NCI-H510A (cell line): ENCODE results near the gene C1QTNF6.
"Not testable (repeated sequence)": the region's sequence is repeated elsewhere in the genome, so short reads cannot be mapped to it uniquely, and the experiment has no call there.

Experiments
- DNase-seq: peaks from one replicate; lab custom pipeline; 2025; lab: John Stamatoyannopoulos, UW

The C1QTNF6 gene

DNA sequence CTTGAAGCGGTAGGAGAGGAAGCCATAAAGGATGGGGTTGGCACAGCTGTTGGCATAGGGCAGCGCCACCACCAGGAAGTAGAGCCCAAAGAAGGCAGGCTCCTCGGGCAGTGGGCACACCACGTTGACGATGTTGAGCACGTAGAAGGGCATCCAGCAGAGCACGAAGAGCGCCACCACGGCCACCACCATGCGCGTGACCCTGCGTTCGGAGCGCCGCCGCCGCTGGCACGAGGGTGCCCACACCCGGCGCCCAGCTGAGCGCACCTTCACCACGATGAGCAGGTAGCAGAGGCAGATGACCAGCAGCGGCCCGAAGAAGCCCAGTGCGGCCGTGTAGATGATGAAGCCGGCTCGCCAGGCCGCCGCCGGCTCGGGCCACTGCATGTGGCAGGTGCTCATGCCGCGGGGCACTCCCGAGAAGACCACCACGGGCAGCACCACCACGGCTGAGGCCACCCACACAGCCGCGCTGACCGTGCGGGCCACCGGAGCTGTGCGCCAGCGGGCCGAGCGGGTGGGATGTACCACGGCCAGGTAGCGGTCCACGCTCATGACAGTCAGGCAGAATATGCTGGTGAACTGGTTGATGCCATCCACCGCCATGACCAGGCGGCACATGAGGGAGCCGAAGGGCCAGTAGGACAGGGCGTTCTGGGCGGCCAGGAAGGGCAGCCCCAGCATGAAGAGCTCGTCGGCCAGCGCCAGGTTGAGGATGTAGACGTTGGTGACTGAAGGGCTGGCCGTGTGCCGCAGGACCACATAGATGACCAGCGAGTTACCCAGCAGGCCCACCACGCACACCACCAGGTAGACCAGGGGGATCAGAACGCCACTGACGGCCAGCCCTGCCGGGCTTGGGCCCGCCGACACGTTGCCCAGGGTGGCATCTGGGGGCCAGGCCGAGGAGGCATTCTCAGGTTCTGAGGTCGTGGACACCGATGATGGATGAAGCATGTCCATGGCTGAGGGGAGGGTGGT, 19.1 kb upstream of the C1QTNF6 start:
- DNase-seq, result no peak

DNA sequence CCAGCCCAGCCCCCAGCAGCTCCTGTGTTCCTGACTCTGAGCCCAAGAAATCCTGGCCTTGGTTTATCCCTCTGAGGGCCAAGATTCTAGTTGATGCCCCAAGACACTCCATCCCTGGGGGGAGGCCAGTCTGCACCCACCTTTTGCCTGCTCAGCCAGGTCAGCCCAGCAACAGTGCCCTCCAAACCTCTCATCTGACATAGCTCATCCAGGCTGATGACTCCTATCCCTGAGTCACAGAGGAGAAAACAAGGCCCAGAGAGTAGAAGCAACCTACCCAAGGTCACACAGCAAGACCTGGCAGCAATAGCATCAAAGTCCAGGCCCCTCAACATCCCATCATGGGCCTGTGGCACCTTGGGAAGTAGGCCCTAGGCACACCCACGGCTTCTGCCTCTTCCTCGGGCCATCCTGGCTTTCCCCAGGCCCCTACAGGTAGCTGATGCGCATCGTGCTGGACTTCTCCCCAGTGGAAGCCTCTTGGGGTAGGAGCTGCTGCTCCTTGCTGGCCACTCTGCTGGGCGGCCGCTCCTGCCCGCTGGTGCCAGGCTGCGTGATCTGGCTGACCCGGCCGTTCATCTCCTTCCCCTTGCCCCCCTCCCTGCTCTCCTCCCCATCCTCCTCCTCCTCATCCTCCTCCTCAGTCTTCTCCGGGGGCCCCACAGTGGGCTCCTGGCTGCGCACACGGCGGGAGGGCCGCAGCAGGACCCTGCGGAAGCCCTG, 18.2 kb upstream of the C1QTNF6 start:
- no peak for DNase-seq

DNA sequence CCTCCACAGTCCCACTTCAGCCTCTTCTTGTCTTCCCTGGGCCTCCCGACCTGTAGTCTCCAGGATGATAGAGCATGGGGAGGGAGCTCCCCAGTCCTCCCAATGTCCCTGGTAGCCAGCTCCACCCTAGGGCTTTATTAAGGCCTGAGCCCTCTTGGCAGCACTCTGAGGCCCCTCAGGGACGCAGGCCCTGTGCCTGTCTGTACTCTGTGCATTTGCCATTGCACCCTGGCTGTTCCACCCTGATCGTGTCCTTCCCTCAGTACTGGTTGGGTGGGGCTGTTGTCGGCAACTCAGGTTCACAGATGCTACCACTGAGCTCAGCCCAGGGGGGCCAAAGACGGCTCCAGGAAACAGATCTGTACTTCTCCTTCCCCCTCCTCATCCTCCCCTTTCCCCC, 17.0 kb upstream of the C1QTNF6 start:
- no peak for DNase-seq

DNA sequence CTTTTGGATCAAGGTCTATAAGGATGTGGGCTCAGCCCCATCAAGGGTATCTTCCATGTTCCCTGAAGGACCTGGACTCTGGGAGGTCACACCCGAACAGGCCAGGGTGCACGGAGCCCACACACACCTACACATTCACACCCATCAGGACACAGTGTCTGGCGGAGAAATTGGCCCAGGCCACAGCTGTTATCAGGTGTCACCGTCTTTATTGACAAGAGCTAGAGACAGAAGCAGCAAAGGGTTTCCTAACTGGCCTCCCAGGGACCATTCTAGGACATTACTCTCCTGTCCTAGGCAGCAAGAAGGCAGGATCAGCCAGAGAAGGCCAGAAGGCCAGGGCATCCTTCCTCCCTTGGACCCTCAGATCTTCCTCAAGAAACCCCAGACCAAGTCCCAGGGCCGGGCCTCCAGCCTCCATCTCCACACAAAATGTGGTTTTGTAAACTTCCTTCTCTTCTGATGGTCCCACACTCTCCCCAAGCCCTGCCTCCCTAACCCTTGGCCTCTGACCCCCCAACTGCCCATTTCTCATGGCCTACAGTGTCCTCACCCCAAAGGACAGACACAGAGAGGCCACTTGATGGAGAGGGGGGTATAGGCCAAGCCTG, 16.1 kb upstream of the C1QTNF6 start:
- DNase-seq, result no peak

DNA sequence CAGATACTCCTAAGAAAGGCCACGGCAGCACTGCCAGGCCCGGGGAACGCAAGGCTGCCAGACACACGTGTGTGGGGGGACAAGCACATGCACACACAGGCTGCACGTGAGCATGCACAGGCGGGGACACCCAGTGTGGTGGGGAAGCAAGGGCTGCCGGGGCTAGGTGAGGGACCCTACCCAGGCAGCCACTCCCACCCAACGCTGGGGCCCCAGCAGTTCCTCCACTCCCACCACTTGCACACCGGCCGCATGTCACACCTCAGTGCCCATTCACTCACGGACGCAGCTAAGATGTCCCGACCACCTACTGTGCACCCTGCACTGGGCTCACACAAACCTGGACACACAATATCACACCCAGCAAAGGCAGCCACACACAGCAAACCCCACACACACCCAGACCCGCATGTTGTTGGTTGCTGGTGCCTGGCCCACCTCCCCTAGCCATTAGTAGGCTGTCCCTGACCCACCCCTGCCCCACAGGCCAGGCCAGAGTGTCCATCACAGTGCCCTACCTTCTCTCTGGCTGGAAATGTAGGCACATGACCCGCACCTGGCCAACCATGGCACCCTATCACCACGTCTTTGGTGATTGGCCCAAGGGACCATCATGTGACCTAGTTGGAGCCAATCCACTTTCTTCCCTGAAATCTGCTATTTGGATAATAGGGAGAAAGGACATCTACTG, 15.5 kb upstream of the C1QTNF6 start:
- DNase-seq, result no peak

DNA sequence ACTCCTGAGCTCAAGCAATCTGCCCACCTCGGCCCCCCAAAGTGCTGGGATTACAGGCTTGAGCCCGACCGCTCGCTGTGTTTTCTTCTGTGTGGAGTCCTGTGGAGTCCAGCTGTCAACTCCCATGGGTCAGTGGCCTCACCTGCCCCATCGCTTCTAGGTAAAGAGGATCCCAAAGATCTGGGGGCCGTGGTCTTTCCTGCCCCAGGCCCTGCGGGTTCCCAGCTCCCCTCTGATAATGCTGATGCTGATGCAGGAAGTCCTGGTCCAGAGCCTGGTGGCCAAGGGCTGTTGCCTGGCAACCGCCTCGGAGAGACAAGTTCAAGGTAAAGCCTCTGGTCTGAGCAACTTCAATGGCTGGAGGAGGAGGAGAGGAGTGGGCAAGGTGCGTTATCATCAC, 14.7 kb upstream of the C1QTNF6 start:
- DNase-seq, result no peak

DNA sequence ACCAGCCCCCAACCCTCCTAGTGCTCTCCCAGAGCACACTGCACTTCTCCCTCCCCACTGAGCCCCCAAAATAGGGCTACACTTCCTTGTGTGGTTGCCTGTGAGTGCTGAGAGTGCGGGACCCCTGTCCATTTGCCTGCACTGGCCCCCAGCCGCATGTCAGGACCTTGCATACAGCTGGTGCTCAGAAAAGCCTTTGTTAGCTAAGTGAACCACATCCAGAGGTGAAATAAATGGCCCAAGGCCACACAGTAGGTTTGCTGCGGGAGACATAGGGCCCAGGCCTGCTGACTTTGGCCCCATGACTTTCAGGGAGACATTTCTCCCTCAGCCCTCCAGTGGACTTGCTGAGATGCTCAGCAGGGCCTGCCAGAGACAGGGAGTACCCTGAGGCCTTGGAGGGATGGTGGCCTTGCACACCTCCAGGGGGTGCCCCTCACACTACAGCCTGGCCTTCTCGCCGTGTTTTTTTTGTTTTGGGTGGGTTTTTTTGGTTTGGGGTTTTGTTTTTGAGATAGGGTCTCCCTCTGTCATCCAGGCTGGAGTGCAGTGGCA, 14.0 kb upstream of the C1QTNF6 start:
- no peak for DNase-seq

DNA sequence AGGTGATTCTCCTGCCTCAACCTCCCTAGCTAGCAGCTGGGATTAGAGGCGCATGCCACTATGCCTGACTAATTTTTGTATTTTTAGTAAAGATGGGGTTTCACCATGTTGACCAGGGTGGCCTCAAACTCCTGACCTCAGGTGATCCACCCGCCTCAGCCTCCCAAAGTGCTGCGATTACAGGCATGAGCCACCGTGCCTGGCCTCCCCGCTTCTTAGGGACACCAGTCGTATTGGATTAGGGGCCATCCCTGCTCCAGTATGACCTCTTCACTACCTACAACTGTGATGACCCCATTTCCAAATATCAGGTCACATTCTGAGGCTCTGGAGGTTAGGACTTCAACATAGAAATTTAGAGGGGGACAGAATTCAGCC, 13.4 kb upstream of the C1QTNF6 start:
- not testable (repeated sequence) for DNase-seq

DNA sequence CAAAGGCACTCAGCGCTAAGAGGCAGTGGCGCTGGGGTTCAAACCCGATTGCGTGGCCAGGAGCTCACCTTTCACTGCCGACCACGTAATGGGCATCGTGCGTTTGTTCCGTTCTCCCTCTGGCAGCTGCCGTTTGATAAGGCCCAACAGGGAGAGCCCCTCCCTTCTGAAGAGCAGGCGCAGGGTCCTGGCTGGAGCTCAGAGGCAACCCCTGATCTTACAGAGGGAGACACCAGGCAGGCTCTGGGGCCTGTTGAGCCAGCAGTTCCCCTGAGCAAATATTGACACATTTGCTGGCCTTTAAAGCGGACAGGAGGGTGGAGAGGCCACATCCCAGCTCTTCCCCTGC, 11.7 kb upstream of the C1QTNF6 start:
- no peak for DNase-seq

DNA sequence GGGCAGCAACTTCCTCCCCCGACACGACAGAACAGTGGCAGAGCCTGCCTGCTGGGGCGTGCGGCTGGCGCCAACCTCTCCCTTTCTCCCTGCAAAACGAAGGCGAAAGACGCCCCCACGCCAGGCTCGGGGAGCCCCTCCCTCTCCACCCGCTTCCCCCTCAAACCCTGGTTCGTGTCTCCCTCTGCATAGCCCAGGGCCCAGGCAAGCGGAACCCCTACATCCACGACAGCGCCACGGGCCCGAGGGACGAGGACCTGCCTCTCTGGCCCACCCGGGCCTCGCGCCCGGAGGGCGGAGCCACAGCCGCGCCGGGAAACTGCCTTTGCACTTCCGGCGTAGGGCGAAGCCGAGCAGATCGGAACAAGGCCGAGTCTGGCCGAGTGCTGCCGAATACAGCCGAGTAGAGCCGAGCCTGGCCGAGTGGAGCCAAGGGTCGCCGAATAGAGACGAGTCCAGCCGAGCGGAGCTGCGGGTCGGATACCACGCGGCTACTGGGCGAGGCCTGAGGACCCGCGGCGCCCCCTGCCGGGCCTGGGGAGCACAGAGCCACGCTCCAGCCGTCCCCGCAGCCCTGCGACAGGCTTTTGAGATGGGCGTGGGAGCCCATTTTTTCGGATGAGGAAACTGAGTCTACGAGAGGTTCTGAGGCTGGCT, 11.2 kb upstream of the C1QTNF6 start:
- peak; percentile 60 for DNase-seq

DNA sequence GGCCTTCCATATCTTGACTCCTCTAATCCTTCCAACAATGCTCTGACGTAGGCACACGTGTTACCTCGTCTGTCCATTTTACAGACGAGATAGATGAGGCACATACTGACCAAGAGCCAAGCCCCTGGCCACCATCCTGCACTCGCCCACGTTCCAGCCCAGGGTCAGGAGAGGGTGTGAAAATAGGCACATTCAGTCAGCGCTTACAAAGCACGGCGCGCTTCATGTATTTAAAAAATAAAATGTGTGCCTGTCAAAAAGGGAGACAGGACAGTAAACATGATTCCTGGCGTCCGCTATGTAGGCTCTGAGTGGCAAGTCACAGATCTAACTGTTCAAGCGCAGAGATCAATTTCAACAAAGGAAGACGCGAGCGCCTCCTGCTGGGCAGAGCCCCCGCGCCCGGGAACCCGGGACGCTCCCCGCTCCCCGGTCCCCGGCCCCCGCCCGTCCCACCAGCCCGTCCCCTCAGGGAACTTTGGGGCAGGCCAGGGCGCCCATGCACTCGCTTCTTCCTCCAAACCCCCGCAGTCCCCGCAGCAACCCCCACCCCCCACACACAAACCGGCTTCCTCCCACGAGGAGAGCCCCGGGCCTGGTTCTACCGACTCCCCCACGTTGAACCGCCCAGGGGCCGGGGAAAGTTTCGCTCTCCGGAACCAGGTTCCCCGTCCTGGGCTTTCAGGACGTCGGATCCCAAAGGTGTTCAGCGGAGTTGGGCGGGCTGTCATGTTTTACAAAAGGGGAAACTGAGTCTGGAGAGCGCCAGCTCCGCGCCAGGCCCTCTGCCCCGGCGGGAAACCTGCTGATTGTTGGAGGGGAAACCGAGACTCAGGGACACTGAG, 10.4 kb upstream of the C1QTNF6 start:
- no peak for DNase-seq

DNA sequence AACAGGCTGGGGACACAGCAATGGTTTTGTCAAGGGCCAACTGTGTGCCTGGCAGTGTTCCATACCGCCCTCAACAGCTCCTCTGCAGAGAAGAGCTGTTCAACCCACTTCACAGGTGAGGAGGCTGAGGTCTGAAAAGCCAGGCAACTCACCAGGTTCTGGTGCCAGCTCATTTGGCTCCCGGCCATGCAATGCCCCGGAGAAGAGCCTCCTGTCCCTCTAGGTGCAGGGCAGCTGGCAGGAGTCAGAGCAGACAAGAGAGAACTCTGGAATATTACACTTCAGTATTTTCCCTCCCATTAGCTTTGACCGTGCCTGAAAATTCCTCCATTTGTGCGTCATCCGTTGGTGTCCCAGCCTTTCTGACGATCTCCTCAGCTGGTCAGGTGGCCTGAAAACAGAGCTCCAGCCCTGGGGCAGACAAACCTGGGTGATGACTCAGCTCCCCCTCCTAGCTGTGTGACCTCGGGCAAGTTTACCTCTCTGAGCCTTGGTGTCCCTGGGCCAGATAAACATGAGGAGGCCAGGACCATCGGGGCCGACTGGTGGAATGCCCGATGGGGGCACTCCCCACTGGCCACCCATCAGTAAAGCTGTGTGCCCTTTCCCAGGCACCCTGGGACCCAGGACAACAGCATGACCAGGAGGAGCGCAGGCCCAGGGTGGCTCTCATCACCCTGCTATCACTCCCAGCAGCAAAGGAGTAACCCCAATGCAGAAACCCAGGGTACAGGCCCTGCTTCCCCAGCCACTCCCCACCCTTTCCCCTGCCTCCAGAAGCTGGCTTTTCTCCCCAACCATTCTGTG, 9.6 kb upstream of the C1QTNF6 start:
- no peak for DNase-seq

DNA sequence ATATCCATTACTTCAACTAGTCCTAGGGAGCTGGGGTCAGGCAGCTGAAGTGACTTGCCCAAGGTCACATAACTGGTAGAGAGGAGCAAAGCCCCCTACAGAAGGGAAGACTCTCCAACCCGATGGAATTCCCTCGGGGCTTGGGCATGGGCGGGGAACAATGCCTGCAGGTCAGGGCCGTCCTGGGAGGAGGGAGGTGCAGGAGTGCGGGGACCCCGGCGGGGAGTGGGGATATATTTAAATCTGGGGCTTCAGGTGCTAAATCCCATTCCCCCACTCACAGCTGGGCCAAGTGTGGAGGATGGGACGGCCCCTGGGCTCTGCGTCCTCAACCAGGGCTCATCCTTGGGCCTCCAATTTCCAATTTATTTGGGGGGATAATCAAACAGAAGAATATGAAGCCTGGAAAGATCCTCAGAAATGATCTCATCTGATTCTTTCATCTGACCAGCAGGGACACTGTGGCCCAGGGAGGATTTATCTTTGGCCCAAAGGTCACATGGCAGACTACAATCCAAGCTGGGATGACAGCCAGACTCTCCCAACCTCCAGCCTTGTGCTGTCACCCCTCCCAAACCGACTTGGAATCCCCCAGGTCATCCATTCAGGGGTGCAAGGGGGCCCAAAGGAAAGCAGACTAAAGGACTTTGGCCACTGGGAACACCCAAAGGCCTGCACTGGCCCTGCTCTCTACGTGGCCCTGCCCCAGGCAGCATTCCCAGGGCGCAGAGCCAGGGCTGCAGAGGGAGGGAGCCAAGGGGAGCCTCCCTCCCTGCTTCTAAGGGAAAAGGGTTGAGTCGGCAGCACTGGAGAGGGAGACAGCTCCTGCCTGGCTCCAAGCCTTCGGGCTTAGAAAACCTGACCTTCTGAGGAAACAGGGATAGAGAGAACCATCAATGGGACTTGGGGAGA, 8.7 kb upstream of the C1QTNF6 start:
- DNase-seq, result no peak

DNA sequence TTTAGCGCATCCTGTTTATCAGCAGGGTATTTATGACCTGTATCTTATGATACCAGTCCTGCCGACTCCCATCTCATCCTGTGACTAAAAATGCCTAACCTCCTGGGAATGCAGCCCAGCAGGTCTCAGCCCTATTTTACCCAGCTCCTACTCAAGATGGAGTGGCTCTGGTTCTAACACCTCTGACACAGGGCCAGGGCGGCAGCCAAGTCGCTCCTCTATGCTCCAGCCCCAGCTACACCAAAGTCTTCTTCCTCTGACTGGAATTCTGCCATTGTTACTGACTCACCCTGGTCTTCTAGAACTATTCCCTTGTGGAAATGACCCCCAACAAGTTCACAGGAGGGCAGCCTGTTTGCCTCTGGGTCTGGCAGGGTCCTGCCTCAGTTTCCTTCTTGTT, 7.9 kb upstream of the C1QTNF6 start:
- DNase-seq, result no peak

DNA sequence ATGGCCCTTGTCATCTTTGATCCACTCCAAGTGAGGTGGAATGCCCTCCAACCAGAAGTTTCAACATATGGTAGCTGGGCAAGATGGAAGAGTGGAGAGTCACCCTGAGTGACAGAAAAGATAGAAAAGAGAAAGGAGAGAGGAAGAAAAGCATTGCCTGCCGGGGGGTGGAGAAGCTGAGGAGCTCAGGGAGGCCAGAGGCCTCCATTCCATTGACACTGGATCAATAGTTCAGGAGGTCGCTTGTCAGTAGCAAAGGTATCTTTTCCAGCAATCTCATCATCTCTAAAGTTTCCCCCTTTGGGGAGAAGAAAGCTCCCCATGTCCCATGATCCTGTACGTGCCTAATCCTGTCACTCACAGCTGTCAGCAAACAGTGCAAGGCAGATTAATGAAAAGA, 6.7 kb upstream of the C1QTNF6 start:
- no peak for DNase-seq

DNA sequence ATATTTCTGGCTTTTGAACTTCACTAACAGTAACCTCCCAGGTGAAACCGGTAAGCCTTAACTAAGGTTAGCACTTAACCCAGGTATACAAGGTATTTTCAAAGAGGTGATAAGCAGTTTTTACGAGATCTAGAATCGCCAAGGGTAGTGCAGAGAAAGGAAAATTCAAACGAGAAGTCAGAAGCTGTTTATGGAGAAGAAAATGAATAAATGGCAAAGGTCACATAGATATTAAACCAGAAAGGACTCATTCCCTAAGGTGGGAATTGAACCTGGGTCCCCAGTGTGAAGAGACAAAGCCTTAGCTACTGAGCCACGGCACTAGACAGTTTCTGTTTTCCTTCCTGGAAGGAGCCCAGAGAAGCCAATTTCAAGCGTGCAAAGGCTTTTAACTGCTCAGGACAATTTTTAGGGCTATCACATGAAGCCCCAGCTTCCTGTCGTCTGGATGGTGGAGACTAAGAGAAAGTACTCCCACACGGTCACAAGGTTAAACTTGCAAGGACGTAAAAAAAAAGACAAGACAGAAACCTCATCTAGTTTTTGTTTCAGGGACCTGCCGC, 5.7 kb upstream of the C1QTNF6 start:
- no peak for DNase-seq

DNA sequence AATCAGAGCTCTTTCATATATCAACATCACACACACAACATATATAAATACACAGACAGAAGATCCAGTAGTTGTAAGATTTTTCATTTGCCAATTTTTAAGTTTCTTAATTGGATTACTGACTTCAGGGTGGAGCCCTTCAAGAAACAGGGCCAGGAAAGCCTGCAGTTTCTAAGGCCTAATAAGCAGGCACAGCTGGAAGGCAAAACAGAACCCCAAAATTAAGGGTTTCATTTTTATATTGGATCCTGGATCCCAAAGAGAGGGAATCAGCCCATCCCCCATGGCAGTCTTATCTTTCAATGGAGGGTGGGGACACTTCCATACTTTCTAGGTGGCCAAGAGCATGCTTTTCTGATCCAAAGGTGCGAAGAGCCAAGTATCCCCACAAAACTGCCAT, 4.7 kb upstream of the C1QTNF6 start:
- DNase-seq, result no peak

DNA sequence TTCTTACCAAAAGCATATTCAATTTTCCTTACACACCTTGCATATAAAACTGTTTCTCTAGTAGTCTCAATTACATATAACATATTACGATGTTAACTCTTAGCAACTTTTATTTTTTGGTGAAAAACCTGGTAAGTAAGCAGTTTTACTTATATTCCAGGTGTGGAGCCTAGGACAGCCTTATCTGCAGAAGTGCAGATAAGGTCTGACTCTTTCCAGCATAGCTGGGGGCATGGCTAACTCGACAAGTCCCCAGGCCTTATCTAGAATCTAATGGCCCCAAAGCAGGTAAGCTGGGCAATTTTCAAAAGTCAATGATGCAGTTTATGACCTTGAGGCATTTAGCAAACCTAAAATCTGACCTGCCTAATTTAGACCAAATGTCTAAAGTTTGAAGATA, 4.2 kb upstream of the C1QTNF6 start:
- DNase-seq, result no peak
